H9 (cell line): ENCODE data around the gene PERP. TPM values are rescaled to one million over a fixed set of nuclear protein-coding genes. Genes with fewer than 3 reads are reported as not detected.

Experiments
- DNase-seq: peaks from one replicate; pipeline ENCODE4 v3.0.0-alpha.2; 2017
- H2AFZ ChIP-seq: one replicate; pipeline ENCODE4 v1.6.1; 2013; ENCODE audit warnings: mild to moderate bottlenecking, low read length, control low read depth, moderate library complexity
- H2AK5ac ChIP-seq: 2 replicates; pipeline ENCODE4 v1.6.1; 2013; ENCODE audit warnings: low read length, control low read depth, mixed read lengths; ENCODE audit not compliant: insufficient read length
- H2BK120ac ChIP-seq: one replicate; pipeline ENCODE4 v1.6.1; 2013; ENCODE audit warnings: low read depth, mild to moderate bottlenecking, low read length, control low read depth, inconsistent platforms; ENCODE audit not compliant: poor library complexity, severe bottlenecking
- H2BK12ac ChIP-seq: 2 replicates; pipeline ENCODE4 v1.6.1; 2013; ENCODE audit warnings: low read length, control low read depth, mixed read lengths, low read depth; ENCODE audit not compliant: insufficient read length
- H2BK15ac ChIP-seq: 2 replicates; pipeline ENCODE4 v1.6.1; 2013; ENCODE audit warnings: low read depth, low read length, control low read depth
- H2BK20ac ChIP-seq: one replicate; pipeline ENCODE4 v1.6.1; 2013; ENCODE audit warnings: low read depth, mild to moderate bottlenecking, low read length, control low read depth, inconsistent platforms; ENCODE audit not compliant: poor library complexity, severe bottlenecking
- H2BK5ac ChIP-seq: 2 replicates; pipeline ENCODE4 v1.6.1; 2013; ENCODE audit warnings: low read length, control low read depth, mixed read lengths; ENCODE audit not compliant: insufficient read length
- H3K14ac ChIP-seq: 2 replicates; pipeline ENCODE4 v1.6.1; 2013; ENCODE audit warnings: low read length, control low read depth; ENCODE audit not compliant: insufficient read depth
- H3K18ac ChIP-seq: 2 replicates; pipeline ENCODE4 v1.6.1; 2013; ENCODE audit warnings: low read depth, mild to moderate bottlenecking, mixed read lengths, low read length, control low read depth; ENCODE audit not compliant: insufficient read length
- H3K23ac ChIP-seq: 2 replicates; pipeline ENCODE4 v1.6.1; 2013; ENCODE audit warnings: low read length, control low read depth, mixed read lengths, low read depth; ENCODE audit not compliant: insufficient read length
- H3K23me2 ChIP-seq: 2 replicates; pipeline ENCODE4 v1.6.1; 2013; ENCODE audit warnings: low read depth, mild to moderate bottlenecking, mixed read lengths, low read length, control low read depth; ENCODE audit not compliant: insufficient read length, poor library complexity, severe bottlenecking
- H3K27ac ChIP-seq: 2 replicates; pipeline ENCODE4 v1.5.1; 2013; ENCODE audit warnings: low read length, control low read depth, mixed read lengths, low read depth; ENCODE audit not compliant: insufficient read length
- H3K27me3 ChIP-seq: 2 replicates; pipeline ENCODE4 v1.6.1; 2013; ENCODE audit warnings: low read length, control low read depth, inconsistent platforms; ENCODE audit not compliant: insufficient read depth
- H3K4ac ChIP-seq: 2 replicates; pipeline ENCODE4 v1.6.1; 2013; ENCODE audit warnings: low read depth, mild to moderate bottlenecking, control low read depth, inconsistent platforms, low read length, moderate library complexity
- H3K4me1 ChIP-seq: 2 replicates; pipeline ENCODE4 v1.6.1; 2013; ENCODE audit warnings: low read length, control low read depth, inconsistent platforms; ENCODE audit not compliant: insufficient read depth
- H3K4me2 ChIP-seq: 2 replicates; pipeline ENCODE4 v1.6.1; 2013; ENCODE audit warnings: low read length, control low read depth, mixed read lengths; ENCODE audit not compliant: insufficient read length, insufficient read depth
- H3K56ac ChIP-seq: 2 replicates; pipeline ENCODE4 v1.6.1; 2013; ENCODE audit warnings: low read depth, mild to moderate bottlenecking, mixed read lengths, low read length, control low read depth; ENCODE audit not compliant: insufficient read length
- H3K79me1 ChIP-seq: 2 replicates; pipeline ENCODE4 v1.6.1; 2013; ENCODE audit warnings: low read depth, mild to moderate bottlenecking, moderate library complexity, low read length, control low read depth, inconsistent platforms; ENCODE audit not compliant: insufficient read depth, poor library complexity, severe bottlenecking
- H3K79me2 ChIP-seq: 2 replicates; pipeline ENCODE4 v1.6.1; 2013; ENCODE audit warnings: low read length, control low read depth, inconsistent platforms; ENCODE audit not compliant: insufficient read depth
- H3K9ac ChIP-seq: 2 replicates; pipeline ENCODE4 v1.6.1; 2013; ENCODE audit warnings: low read length, control low read depth, mixed read lengths; ENCODE audit not compliant: insufficient read length; ENCODE audit errors: extremely low read depth
- H3K9me3 ChIP-seq: one replicate; pipeline ENCODE4 v1.6.1; 2013; ENCODE audit warnings: low read depth, low read length, inconsistent platforms; ENCODE audit not compliant: control insufficient read depth
- H3T11ph ChIP-seq: one replicate; pipeline ENCODE4 v1.6.1; 2013; ENCODE audit warnings: mild to moderate bottlenecking, low read length, control low read depth, inconsistent platforms
- H4K20me1 ChIP-seq: one replicate; pipeline ENCODE4 v1.6.1; 2013; ENCODE audit not compliant: control insufficient read depth, insufficient read length, insufficient read depth
- H4K5ac ChIP-seq: 2 replicates; pipeline ENCODE4 v1.6.1; 2013; ENCODE audit warnings: low read depth, mild to moderate bottlenecking, mixed read lengths, low read length, control low read depth; ENCODE audit not compliant: insufficient read length
- H4K8ac ChIP-seq: replicated peaks from 2 replicates; pipeline ENCODE4 v1.6.1; 2013; ENCODE audit warnings: low read length, control low read depth, mixed read lengths, low read depth; ENCODE audit not compliant: insufficient read length
- H4K91ac ChIP-seq: 2 replicates; pipeline ENCODE4 v1.6.1; 2013; ENCODE audit warnings: low read depth, mild to moderate bottlenecking, moderate library complexity, mixed read lengths, low read length, control low read depth; ENCODE audit not compliant: insufficient read length
- H3K27ac Mint-ChIP-seq, 3 experiments: 2 replicates in 2 of 3; 3 replicates in 1 of 3; pipeline ENCODE4 v1.8.0; 2020 to 2021; ENCODE audit warnings: mixed read lengths in 3 of 3, mild to moderate bottlenecking in 1 of 3, moderate library complexity in 1 of 3
- H3K27me3 Mint-ChIP-seq: 2 replicates; pipeline ENCODE4 v1.8.0; 2021; ENCODE audit warnings: low read depth, mild to moderate bottlenecking, moderate library complexity, mixed read lengths
- H3K36me3 Mint-ChIP-seq, 3 experiments: 2 replicates in 2 of 3; 3 replicates in 1 of 3; pipeline ENCODE4 v1.8.0; 2020 to 2021; ENCODE audit warnings: low read depth in 3 of 3, mixed read lengths in 3 of 3; ENCODE audit not compliant: insufficient read depth in 1 of 3
- H3K4me1 Mint-ChIP-seq, 2 experiments: 2 replicates each; pipeline ENCODE4 v1.8.0; 2020; ENCODE audit warnings: mixed read lengths in 2 of 2
- H3K4me3 Mint-ChIP-seq, 2 experiments: 2 replicates in 1 of 2; 3 replicates in 1 of 2; pipeline ENCODE4 v1.8.0; 2020 to 2021; ENCODE audit warnings: mild to moderate bottlenecking in 2 of 2, mixed read lengths in 2 of 2, moderate library complexity in 1 of 2
- H3K9me3 Mint-ChIP-seq, 2 experiments: 2 replicates in 1 of 2; 3 replicates in 1 of 2; pipeline ENCODE4 v1.8.0; 2020; ENCODE audit warnings: mild to moderate bottlenecking in 2 of 2, mixed read lengths in 2 of 2, moderate library complexity in 1 of 2
- WGBS: extraction: QIAGEN DNeasy Blood & Tissue Kit; methylation state at CpG from one replicate; pipeline ENCODE4 v1.1.7; 2013; ENCODE audit warnings: missing lambda C conversion rate, low lambda C conversion rate, mixed read lengths; ENCODE audit not compliant: insufficient read length; ENCODE audit errors: extremely low coverage; 5-methylcytosine and 5-hydroxymethylcytosine counted together
- total RNA-seq: library from RNA; stranded (reverse); gene quantifications from 2 replicates; pipeline ENCODE4 v1.2.1, GENCODE V29; 2021
- TF ChIP-seq, protein P1 (sequence below): fragments of 200-600 bp; sonication (generic); conservative IDR thresholded peaks from 3 replicates; pipeline ENCODE4 v1.8.0; 2021; ENCODE audit warnings: antibody characterized with exemption, mild to moderate bottlenecking

PERP gene
- total RNA-seq, 1 experiment from 2014 or later = 28.7 TPM

DNA sequence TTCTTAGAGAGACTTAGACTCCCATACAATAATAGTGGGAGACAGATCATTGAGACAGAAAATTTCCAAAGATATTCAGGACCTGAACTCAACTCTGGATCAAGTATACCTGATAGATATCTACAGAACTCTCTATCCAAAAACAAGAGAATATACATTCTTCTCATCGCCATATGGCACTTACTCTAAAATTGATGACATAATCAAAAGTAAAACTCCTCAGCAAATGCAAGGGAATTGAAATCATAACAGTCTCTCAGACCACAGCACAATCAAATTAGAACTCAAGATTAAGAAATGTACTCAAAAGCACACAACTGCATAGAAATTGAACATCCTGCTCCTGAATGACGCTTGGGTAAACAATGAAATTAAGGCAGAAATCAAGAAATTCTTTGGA lies 28.7 kb downstream of the PERP start:
- Mint-ChIP-seq H3K4me1 (no peaks in the 10 kb centered on the region), H3K36me3 (peaks cover 11 to 18% (median 12%) of the 10 kb centered on the region in 3 experiments), H3K27ac (no peak overlapping the region), H3K9me3 (peaks cover 33 to 42% of the 10 kb centered on the region in 2 experiments), H3K4me3 (no peak overlapping the region), H3K27me3 (peaks cover 2% of the 10 kb centered on the region; the same call in 1 of the 2 replicates)
- no peaks in the 10 kb centered on the region for H3K23me2 ChIP-seq
- H3K9ac ChIP-seq = no peak overlapping the region
- H3K23ac ChIP-seq = no peak overlapping the region
- no peak overlapping the region for H3K14ac ChIP-seq
- no peak overlapping the region for H3K56ac ChIP-seq
- no peaks in the 10 kb centered on the region for H3K27me3 ChIP-seq
- H3K4ac ChIP-seq = no peak overlapping the region
- no peaks in the 10 kb centered on the region for H3K79me2 ChIP-seq
- H3K27ac ChIP-seq = no peak overlapping the region
- H3K4me1 ChIP-seq = no peaks in the 10 kb centered on the region
- no peak for DNase-seq
- no peak overlapping the region for H2BK20ac ChIP-seq
- H3K18ac ChIP-seq = no peak overlapping the region
- no peak overlapping the region for H4K8ac ChIP-seq
- H2BK5ac ChIP-seq = no peak overlapping the region
- no CpG with 5 or more reads among the region's 2 CpGs for WGBS
- H2AFZ ChIP-seq = no peak overlapping the region
- TF ChIP-seq, protein P1, sequence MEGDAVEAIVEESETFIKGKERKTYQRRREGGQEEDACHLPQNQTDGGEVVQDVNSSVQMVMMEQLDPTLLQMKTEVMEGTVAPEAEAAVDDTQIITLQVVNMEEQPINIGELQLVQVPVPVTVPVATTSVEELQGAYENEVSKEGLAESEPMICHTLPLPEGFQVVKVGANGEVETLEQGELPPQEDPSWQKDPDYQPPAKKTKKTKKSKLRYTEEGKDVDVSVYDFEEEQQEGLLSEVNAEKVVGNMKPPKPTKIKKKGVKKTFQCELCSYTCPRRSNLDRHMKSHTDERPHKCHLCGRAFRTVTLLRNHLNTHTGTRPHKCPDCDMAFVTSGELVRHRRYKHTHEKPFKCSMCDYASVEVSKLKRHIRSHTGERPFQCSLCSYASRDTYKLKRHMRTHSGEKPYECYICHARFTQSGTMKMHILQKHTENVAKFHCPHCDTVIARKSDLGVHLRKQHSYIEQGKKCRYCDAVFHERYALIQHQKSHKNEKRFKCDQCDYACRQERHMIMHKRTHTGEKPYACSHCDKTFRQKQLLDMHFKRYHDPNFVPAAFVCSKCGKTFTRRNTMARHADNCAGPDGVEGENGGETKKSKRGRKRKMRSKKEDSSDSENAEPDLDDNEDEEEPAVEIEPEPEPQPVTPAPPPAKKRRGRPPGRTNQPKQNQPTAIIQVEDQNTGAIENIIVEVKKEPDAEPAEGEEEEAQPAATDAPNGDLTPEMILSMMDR = no peak
- H2BK15ac ChIP-seq = no peak overlapping the region
- no peak overlapping the region for H3T11ph ChIP-seq
- H3K79me1 ChIP-seq = no peaks in the 10 kb centered on the region
- H4K20me1 ChIP-seq = no peaks in the 10 kb centered on the region
- no peaks in the 10 kb centered on the region for H3K9me3 ChIP-seq
- no peak overlapping the region for H4K5ac ChIP-seq
- no peak overlapping the region for H4K91ac ChIP-seq
- H2BK12ac ChIP-seq = no peak overlapping the region
- no peak overlapping the region for H2AK5ac ChIP-seq
- no peak overlapping the region for H2BK120ac ChIP-seq
- no peak overlapping the region for H3K4me2 ChIP-seq
